Mesenchymal stem cell (in vitro differentiated cells and primary cell): ENCODE results near the gene ZNF428.

ENCODE experiments used
- DNase-seq: peaks from one replicate; pipeline ENCODE4 v3.0.0-alpha.2; 2013
- H2AFZ ChIP-seq: one replicate; pipeline ENCODE4 v1.6.1; 2013; ENCODE audit warnings: low read depth, mild to moderate bottlenecking, control low read depth, inconsistent platforms, low read length, moderate library complexity
- H2AK5ac ChIP-seq: 2 replicates; pipeline ENCODE4 v1.6.1; 2013; ENCODE audit warnings: low read length, moderate library complexity, mild to moderate bottlenecking, inconsistent platforms; ENCODE audit not compliant: severe bottlenecking
- H2BK120ac ChIP-seq: one replicate; pipeline ENCODE4 v1.6.1; 2013; ENCODE audit warnings: low read depth, mild to moderate bottlenecking, inconsistent platforms, low read length, moderate library complexity
- H2BK12ac ChIP-seq, 2 experiments: one replicate each; pipeline ENCODE4 v1.6.1; 2013; ENCODE audit warnings: inconsistent platforms in 2 of 2, low read length in 2 of 2, mild to moderate bottlenecking in 2 of 2, moderate library complexity in 2 of 2, control low read depth in 1 of 2
- H2BK15ac ChIP-seq: one replicate; pipeline ENCODE4 v1.6.1; 2013; ENCODE audit warnings: mild to moderate bottlenecking, low read depth, inconsistent platforms; ENCODE audit not compliant: poor library complexity, severe bottlenecking
- H2BK5ac ChIP-seq: 2 replicates; pipeline ENCODE4 v1.6.1; 2013; ENCODE audit warnings: low read depth, mild to moderate bottlenecking, low read length, control low read depth, inconsistent platforms; ENCODE audit not compliant: poor library complexity, severe bottlenecking
- H3K14ac ChIP-seq, 2 experiments: one replicate each; pipeline ENCODE4 v1.6.1; 2013; ENCODE audit warnings: inconsistent platforms in 2 of 2, low read length in 2 of 2, control low read depth in 1 of 2, mild to moderate bottlenecking in 1 of 2, moderate library complexity in 1 of 2
- H3K18ac ChIP-seq, 2 experiments: one replicate each; pipeline ENCODE4 v1.6.1; 2013; ENCODE audit warnings: inconsistent platforms in 2 of 2, low read length in 2 of 2, control low read depth in 1 of 2, low read depth in 1 of 2, mild to moderate bottlenecking in 1 of 2
- H3K23ac ChIP-seq, 2 experiments: one replicate each; pipeline ENCODE4 v1.6.1; 2013; ENCODE audit warnings: inconsistent platforms in 2 of 2, low read length in 2 of 2, mild to moderate bottlenecking in 2 of 2, moderate library complexity in 2 of 2, control low read depth in 1 of 2
- H3K27ac ChIP-seq: 2 replicates; pipeline ENCODE4 v1.5.1; 2013; ENCODE audit warnings: mild to moderate bottlenecking, moderate library complexity, low read length, control low read depth, inconsistent platforms; ENCODE audit not compliant: poor library complexity, severe bottlenecking
- H3K27me3 ChIP-seq, 2 experiments: 2 replicates each; pipeline versions ENCODE4 v1.6.1 to v1.7.0; 2013; ENCODE audit warnings: low read length in 2 of 2, mild to moderate bottlenecking in 2 of 2, moderate library complexity in 2 of 2, control low read depth in 1 of 2, inconsistent platforms in 1 of 2; ENCODE audit not compliant: control insufficient read depth in 1 of 2, insufficient read depth in 1 of 2
- H3K36me3 ChIP-seq, 2 experiments: 2 replicates each; pipeline versions ENCODE4 v1.6.1 to v1.7.0; 2013; ENCODE audit warnings: low read length in 2 of 2, control low read depth in 1 of 2, inconsistent platforms in 1 of 2, low read depth in 1 of 2, mild to moderate bottlenecking in 1 of 2; ENCODE audit not compliant: insufficient read depth in 2 of 2, control insufficient read depth in 1 of 2
- H3K4ac ChIP-seq, 2 experiments: one replicate each; pipeline ENCODE4 v1.6.1; 2013; ENCODE audit warnings: inconsistent platforms in 2 of 2, low read length in 2 of 2, mild to moderate bottlenecking in 2 of 2, moderate library complexity in 2 of 2, control low read depth in 1 of 2, low read depth in 1 of 2
- H3K4me1 ChIP-seq: 2 replicates; pipeline ENCODE4 v1.6.1; 2013; ENCODE audit warnings: low read depth, low read length, control low read depth; ENCODE audit not compliant: control insufficient read depth, insufficient read depth
- H3K4me2 ChIP-seq: 2 replicates; pipeline ENCODE4 v1.6.1; 2013; ENCODE audit warnings: low read length, mild to moderate bottlenecking, inconsistent platforms; ENCODE audit not compliant: poor library complexity, severe bottlenecking
- H3K4me3 ChIP-seq, 2 experiments: 2 replicates each; pipeline versions ENCODE4 v1.5.1 to v1.7.0; 2013; ENCODE audit warnings: low read length in 2 of 2, mild to moderate bottlenecking in 2 of 2, control low read depth in 1 of 2, low read depth in 1 of 2; ENCODE audit not compliant: insufficient read depth in 1 of 2
- H3K79me1 ChIP-seq: replicated peaks from 2 replicates; pipeline ENCODE4 v1.6.1; 2013; ENCODE audit warnings: mild to moderate bottlenecking, control low read depth, low read length, inconsistent platforms; ENCODE audit not compliant: poor library complexity, severe bottlenecking
- H3K9ac ChIP-seq: 2 replicates; pipeline ENCODE4 v1.7.0; 2013; ENCODE audit warnings: mild to moderate bottlenecking, low read length, moderate library complexity
- H3K9me3 ChIP-seq: 2 replicates; pipeline ENCODE4 v1.7.0; 2013; ENCODE audit warnings: mild to moderate bottlenecking, low read length; ENCODE audit not compliant: control insufficient read depth
- H4K8ac ChIP-seq: one replicate; pipeline ENCODE4 v1.6.1; 2013; ENCODE audit warnings: inconsistent platforms, mild to moderate bottlenecking, low read length, moderate library complexity
- H4K91ac ChIP-seq: one replicate; pipeline ENCODE4 v1.6.1; 2013; ENCODE audit warnings: mild to moderate bottlenecking, low read length, inconsistent platforms
- WGBS: methylation state at CpG from one replicate; pipeline ENCODE4 v1.1.7; 2013; ENCODE audit warnings: mixed read lengths; 5-methylcytosine and 5-hydroxymethylcytosine counted together

ZNF428 gene

GRCh38 chr19:43641333-43641732, 21.9 kb upstream of the ZNF428 start:
- no peak overlapping the region for H2AK5ac ChIP-seq
- no peak overlapping the region for H3K23ac ChIP-seq
- H2AFZ ChIP-seq: no peak overlapping the region
- peaks cover 5% of the 10 kb centered on the region for H3K79me1 ChIP-seq
- H2BK5ac ChIP-seq: no peak overlapping the region
- H2BK120ac ChIP-seq: no peak overlapping the region
- H4K8ac ChIP-seq: no peak overlapping the region
- H3K27me3 ChIP-seq: peaks cover 0 to 36% of the 10 kb centered on the region in 2 experiments
- H3K4me3 ChIP-seq: no peak overlapping the region
- peaks cover 16% of the 10 kb centered on the region for H3K4me1 ChIP-seq
- H3K4ac ChIP-seq: no peak overlapping the region
- 56% methylated on average over 2 of the region's 2 CpGs for WGBS
- H3K14ac ChIP-seq: no peak overlapping the region
- peaks cover 4 to 8% of the 10 kb centered on the region in 2 experiments for H3K36me3 ChIP-seq
- no peak overlapping the region for H3K4me2 ChIP-seq
- H2BK12ac ChIP-seq: no peak overlapping the region
- H2BK15ac ChIP-seq: no peak overlapping the region
- H3K18ac ChIP-seq: no peak overlapping the region
- H3K27ac ChIP-seq: no peak overlapping the region
- no peak overlapping the region for H3K9ac ChIP-seq
- no peak overlapping the region for H4K91ac ChIP-seq
- no peaks in the 10 kb centered on the region for H3K9me3 ChIP-seq
- no peak for DNase-seq

GRCh38 chr19:43640424-43640757, 21.0 kb upstream of the ZNF428 start:
- H2BK5ac ChIP-seq: no peak overlapping the region
- no peak overlapping the region for H3K9ac ChIP-seq
- no peak overlapping the region for H2BK12ac ChIP-seq
- peak overlapping the region in 1 of 2 experiments; percentile 68 for H3K14ac ChIP-seq
- no peak for DNase-seq
- H3K36me3 ChIP-seq: no peaks in the 10 kb centered on the region
- H2BK120ac ChIP-seq: no peak overlapping the region
- H2AFZ ChIP-seq: no peak overlapping the region
- no peak overlapping the region for H3K4ac ChIP-seq
- WGBS: 13% methylated on average over 5 of the region's 9 CpGs
- peaks cover 10% of the 10 kb centered on the region for H3K79me1 ChIP-seq
- H2BK15ac ChIP-seq: no peak overlapping the region
- H3K27me3 ChIP-seq: peaks cover 0 to 36% of the 10 kb centered on the region in 2 experiments
- H2AK5ac ChIP-seq: no peak overlapping the region
- no peak overlapping the region for H4K8ac ChIP-seq
- H3K4me1 ChIP-seq: peaks cover 24% of the 10 kb centered on the region
- H3K4me2 ChIP-seq: peak overlapping the region; percentile 97
- H3K18ac ChIP-seq: no peak overlapping the region
- H3K9me3 ChIP-seq: no peaks in the 10 kb centered on the region
- H3K4me3 ChIP-seq: peak overlapping the region; percentile 62 to 81
- H3K23ac ChIP-seq: peak overlapping the region in 1 of 2 experiments; percentile 9
- H4K91ac ChIP-seq: no peak overlapping the region
- H3K27ac ChIP-seq: no peak overlapping the region

- Histone ChIP-seq H4K91ac (peak within 1 kb of the TSS; percentile 5), H3K9me3 (no peaks in the 10 kb centered on the region), H2BK120ac (peak within 1 kb of the TSS; percentile 50), H3K36me3 (no peaks in the 10 kb centered on the region), H3K14ac (peak within 1 kb of the TSS in 1 of 2 experiments; percentile 68), H3K4ac (no peak within 1 kb of the TSS), H2AK5ac (no peak within 1 kb of the TSS), H2BK15ac (no peak within 1 kb of the TSS), H3K4me3 (peak within 1 kb of the TSS; percentile 62 to 81), H2AFZ (peak within 1 kb of the TSS; percentile 83), H3K27me3 (peaks cover 0 to 36% of the 10 kb centered on the region in 2 experiments), H3K27ac (no peak within 1 kb of the TSS), H2BK5ac (no peak within 1 kb of the TSS), H2BK12ac (no peak within 1 kb of the TSS), H3K23ac (peak within 1 kb of the TSS in 1 of 2 experiments; percentile 20), H3K9ac (no peak within 1 kb of the TSS), H3K4me2 (peak within 1 kb of the TSS; percentile 97), H3K18ac (peak within 1 kb of the TSS in 1 of 2 experiments; percentile 54), H4K8ac (peak within 1 kb of the TSS; percentile 42), H3K79me1 (peaks cover 13% of the 10 kb centered on the region), H3K4me1 (peaks cover 30% of the 10 kb centered on the region)
- 2% methylated on average over 51 of the region's 110 CpGs for WGBS
- DNase-seq: no peak
Observed at GRCh38 chr19:43639519-43640423, 20.3 kb upstream of the ZNF428 start, which contains the start of gene CADM4. Gene CADM4 (minus strand): TSS chr19:43639850. CDS start chr19:43639790, 60 bp downstream.

GRCh38 chr19:43638995-43639518, 19.6 kb upstream of the ZNF428 start:
- H3K9ac ChIP-seq: no peak overlapping the region
- H2AK5ac ChIP-seq: no peak overlapping the region
- H3K23ac ChIP-seq: peak overlapping the region in 1 of 2 experiments; percentile 20
- H3K36me3 ChIP-seq: no peaks in the 10 kb centered on the region
- H3K4ac ChIP-seq: no peak overlapping the region
- peaks cover 37% of the 10 kb centered on the region for H3K4me1 ChIP-seq
- no peak overlapping the region for H2BK5ac ChIP-seq
- H2BK15ac ChIP-seq: no peak overlapping the region
- H3K27ac ChIP-seq: no peak overlapping the region
- H3K4me3 ChIP-seq: peak overlapping the region in 1 of 2 experiments; percentile 69
- H3K4me2 ChIP-seq: peak overlapping the region; percentile 81
- no peak overlapping the region for H2BK12ac ChIP-seq
- WGBS: 17% methylated on average over 9 of the region's 18 CpGs
- no peak overlapping the region for H4K91ac ChIP-seq
- H2BK120ac ChIP-seq: peak overlapping the region; percentile 50
- H3K27me3 ChIP-seq: peaks cover 0 to 36% of the 10 kb centered on the region in 2 experiments
- H3K14ac ChIP-seq: no peak overlapping the region
- H4K8ac ChIP-seq: peak overlapping the region; percentile 42
- H3K18ac ChIP-seq: no peak overlapping the region
- peaks cover 16% of the 10 kb centered on the region for H3K79me1 ChIP-seq
- no peak overlapping the region for H2AFZ ChIP-seq
- DNase-seq: no peak
- H3K9me3 ChIP-seq: no peaks in the 10 kb centered on the region
